Liver (tissue), 3 donors: ENCODE results near the gene DVL1.

Experiments
- EGR1 ChIP-seq, 2 donors: IDR thresholded peaks; 2 replicates each; pipeline ENCODE4 v1.6.1; 2016 to 2018; ENCODE audit warnings: antibody characterized with exemption in 2 of 2, low read depth in 2 of 2
- GABPA ChIP-seq, 2 donors: IDR thresholded peaks in 1 of 2; conservative IDR thresholded peaks in 1 of 2; 2 replicates each; pipeline ENCODE4 v1.6.1; 2016; ENCODE audit warnings: antibody characterized with exemption in 2 of 2, mild to moderate bottlenecking in 1 of 2, moderate library complexity in 1 of 2
- JUND ChIP-seq, 2 donors: IDR thresholded peaks; 2 replicates each; pipeline ENCODE4 v1.6.1; 2016; ENCODE audit warnings: antibody characterized with exemption in 2 of 2
- NR2F2 ChIP-seq: IDR thresholded peaks from 2 replicates; pipeline ENCODE4 v1.6.1; 2016; ENCODE audit warnings: antibody characterized with exemption
- RAD21 ChIP-seq, 2 donors: IDR thresholded peaks; 2 replicates each; pipeline ENCODE4 v1.6.1; 2016; ENCODE audit warnings: antibody characterized with exemption in 2 of 2, mild to moderate bottlenecking in 2 of 2
- RXRA ChIP-seq, 2 donors: IDR thresholded peaks; 2 replicates each; pipeline ENCODE4 v1.6.1; 2017 to 2018; ENCODE audit warnings: antibody characterized with exemption in 2 of 2, mild to moderate bottlenecking in 1 of 2
- SP1 ChIP-seq: IDR thresholded peaks from 2 replicates; pipeline ENCODE4 v1.6.1; 2018; ENCODE audit warnings: antibody characterized with exemption, mild to moderate bottlenecking
- TAF1 ChIP-seq: conservative IDR thresholded peaks from 2 replicates; pipeline ENCODE4 v1.6.1; 2016; ENCODE audit warnings: antibody characterized with exemption, mild to moderate bottlenecking
- TF ChIP-seq, protein P1 (sequence below): fragments of 150-350 bp; IDR thresholded peaks from 2 replicates; pipeline ENCODE4 v1.5.1; 2017; ENCODE audit warnings: improper control_type of control experiment, low read depth, low read length; ENCODE audit not compliant: missing input control
- TF ChIP-seq, protein P2 (sequence below): IDR thresholded peaks from 2 replicates; pipeline ENCODE4 v1.6.1; 2016; ENCODE audit warnings: antibody characterized with exemption, mild to moderate bottlenecking
- TF ChIP-seq, protein P3 (sequence below): IDR thresholded peaks from 2 replicates; pipeline ENCODE4 v1.6.1; 2016; ENCODE audit warnings: antibody characterized with exemption
- TF ChIP-seq, protein P4 (sequence below): IDR thresholded peaks from 2 replicates; pipeline ENCODE4 v1.6.1; 2016; ENCODE audit warnings: antibody characterized with exemption
- donor health status: healthy.
- donor health status: healthy.

DNA sequence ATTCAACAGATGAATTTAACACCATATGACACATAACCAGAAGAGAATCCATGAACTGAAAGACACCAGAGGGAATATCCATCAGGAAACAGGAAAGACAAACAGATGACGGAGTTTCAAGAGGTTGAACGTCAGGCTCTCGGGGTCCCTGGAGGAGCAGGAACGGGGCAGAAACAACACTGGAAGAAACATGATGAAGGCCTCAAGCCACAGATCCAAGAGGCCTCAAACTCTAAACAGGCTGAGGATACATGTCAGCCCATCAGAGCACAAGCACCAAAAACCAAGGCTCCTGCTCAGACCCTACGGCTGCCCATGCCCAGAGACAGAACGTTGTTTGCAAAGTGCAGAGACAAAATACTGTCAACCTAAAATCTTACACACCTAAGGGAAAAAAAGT is 31.8 kb downstream of the DVL1 start:
- TF ChIP-seq, protein P1, sequence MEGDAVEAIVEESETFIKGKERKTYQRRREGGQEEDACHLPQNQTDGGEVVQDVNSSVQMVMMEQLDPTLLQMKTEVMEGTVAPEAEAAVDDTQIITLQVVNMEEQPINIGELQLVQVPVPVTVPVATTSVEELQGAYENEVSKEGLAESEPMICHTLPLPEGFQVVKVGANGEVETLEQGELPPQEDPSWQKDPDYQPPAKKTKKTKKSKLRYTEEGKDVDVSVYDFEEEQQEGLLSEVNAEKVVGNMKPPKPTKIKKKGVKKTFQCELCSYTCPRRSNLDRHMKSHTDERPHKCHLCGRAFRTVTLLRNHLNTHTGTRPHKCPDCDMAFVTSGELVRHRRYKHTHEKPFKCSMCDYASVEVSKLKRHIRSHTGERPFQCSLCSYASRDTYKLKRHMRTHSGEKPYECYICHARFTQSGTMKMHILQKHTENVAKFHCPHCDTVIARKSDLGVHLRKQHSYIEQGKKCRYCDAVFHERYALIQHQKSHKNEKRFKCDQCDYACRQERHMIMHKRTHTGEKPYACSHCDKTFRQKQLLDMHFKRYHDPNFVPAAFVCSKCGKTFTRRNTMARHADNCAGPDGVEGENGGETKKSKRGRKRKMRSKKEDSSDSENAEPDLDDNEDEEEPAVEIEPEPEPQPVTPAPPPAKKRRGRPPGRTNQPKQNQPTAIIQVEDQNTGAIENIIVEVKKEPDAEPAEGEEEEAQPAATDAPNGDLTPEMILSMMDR: no peak
- TF ChIP-seq, protein P2, sequence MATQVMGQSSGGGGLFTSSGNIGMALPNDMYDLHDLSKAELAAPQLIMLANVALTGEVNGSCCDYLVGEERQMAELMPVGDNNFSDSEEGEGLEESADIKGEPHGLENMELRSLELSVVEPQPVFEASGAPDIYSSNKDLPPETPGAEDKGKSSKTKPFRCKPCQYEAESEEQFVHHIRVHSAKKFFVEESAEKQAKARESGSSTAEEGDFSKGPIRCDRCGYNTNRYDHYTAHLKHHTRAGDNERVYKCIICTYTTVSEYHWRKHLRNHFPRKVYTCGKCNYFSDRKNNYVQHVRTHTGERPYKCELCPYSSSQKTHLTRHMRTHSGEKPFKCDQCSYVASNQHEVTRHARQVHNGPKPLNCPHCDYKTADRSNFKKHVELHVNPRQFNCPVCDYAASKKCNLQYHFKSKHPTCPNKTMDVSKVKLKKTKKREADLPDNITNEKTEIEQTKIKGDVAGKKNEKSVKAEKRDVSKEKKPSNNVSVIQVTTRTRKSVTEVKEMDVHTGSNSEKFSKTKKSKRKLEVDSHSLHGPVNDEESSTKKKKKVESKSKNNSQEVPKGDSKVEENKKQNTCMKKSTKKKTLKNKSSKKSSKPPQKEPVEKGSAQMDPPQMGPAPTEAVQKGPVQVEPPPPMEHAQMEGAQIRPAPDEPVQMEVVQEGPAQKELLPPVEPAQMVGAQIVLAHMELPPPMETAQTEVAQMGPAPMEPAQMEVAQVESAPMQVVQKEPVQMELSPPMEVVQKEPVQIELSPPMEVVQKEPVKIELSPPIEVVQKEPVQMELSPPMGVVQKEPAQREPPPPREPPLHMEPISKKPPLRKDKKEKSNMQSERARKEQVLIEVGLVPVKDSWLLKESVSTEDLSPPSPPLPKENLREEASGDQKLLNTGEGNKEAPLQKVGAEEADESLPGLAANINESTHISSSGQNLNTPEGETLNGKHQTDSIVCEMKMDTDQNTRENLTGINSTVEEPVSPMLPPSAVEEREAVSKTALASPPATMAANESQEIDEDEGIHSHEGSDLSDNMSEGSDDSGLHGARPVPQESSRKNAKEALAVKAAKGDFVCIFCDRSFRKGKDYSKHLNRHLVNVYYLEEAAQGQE: no peak
- TF ChIP-seq, protein P3, sequence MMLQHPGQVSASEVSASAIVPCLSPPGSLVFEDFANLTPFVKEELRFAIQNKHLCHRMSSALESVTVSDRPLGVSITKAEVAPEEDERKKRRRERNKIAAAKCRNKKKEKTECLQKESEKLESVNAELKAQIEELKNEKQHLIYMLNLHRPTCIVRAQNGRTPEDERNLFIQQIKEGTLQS: no peak
- no peak for TF ChIP-seq GABPA (IDR thresholded peaks at IDR 0.05 in 1 of 2, conservative IDR thresholded peaks at IDR 0.05 in 1 of 2)
- TF ChIP-seq NR2F2: no peak
- no peak for TF ChIP-seq RAD21 (IDR thresholded peaks at IDR 0.05)
- TF ChIP-seq TAF1: no peak
- TF ChIP-seq, protein P4, sequence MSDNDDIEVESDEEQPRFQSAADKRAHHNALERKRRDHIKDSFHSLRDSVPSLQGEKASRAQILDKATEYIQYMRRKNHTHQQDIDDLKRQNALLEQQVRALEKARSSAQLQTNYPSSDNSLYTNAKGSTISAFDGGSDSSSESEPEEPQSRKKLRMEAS: no peak
- no peak for TF ChIP-seq SP1
- TF ChIP-seq JUND (IDR thresholded peaks at IDR 0.05): no peak
- TF ChIP-seq RXRA (IDR thresholded peaks at IDR 0.05): no peak
- TF ChIP-seq EGR1 (IDR thresholded peaks at IDR 0.05; ENCODE audit: low read depth in 2 of 2): no peak
